Raji (cell line): ENCODE measurements around the gene DGKH.

Source experiments
- POLR2A ChIP-seq: IDR thresholded peaks from 2 replicates; pipeline ENCODE4 v1.6.1; 2011; ENCODE audit warnings: low read depth, low read length, control low read depth; ENCODE audit not compliant: insufficient read depth

Gene DGKH

GRCh38 chr13:42190529-42190928, 142.1 kb downstream of the DGKH start:
- TF ChIP-seq POLR2A, result no peak

- no peak for TF ChIP-seq POLR2A
Measured at GRCh38 chr13:42211704-42212464, 163.4 kb downstream of the DGKH start.

- TF ChIP-seq POLR2A, result no peak
Measured at GRCh38 chr13:42214446-42214845, 166.0 kb downstream of the DGKH start.

GRCh38 chr13:42215578-42216421, 167.4 kb downstream of the DGKH start:
- TF ChIP-seq POLR2A, result no peak

GRCh38 chr13:42216422-42216735, 167.9 kb downstream of the DGKH start:
- no peak for TF ChIP-seq POLR2A

- no peak for TF ChIP-seq POLR2A
Measured at GRCh38 chr13:42218576-42218975, 170.1 kb downstream of the DGKH start.

GRCh38 chr13:42219051-42219450, 170.6 kb downstream of the DGKH start:
- TF ChIP-seq POLR2A, result no peak

- no peak for TF ChIP-seq POLR2A
Measured at GRCh38 chr13:42219876-42220275, 171.4 kb downstream of the DGKH start.

- TF ChIP-seq POLR2A, result no peak
Measured at GRCh38 chr13:42221121-42221765, 172.8 kb downstream of the DGKH start.

- no peak for TF ChIP-seq POLR2A
Measured at GRCh38 chr13:42223681-42224080, 175.2 kb downstream of the DGKH start.

GRCh38 chr13:42225051-42225450, 176.6 kb downstream of the DGKH start:
- no peak for TF ChIP-seq POLR2A

- no peak for TF ChIP-seq POLR2A
Measured at GRCh38 chr13:42228527-42228926, 180.1 kb downstream of the DGKH start.

- no peak for TF ChIP-seq POLR2A
Measured at GRCh38 chr13:42229287-42229686, 180.8 kb downstream of the DGKH start.

- no peak for TF ChIP-seq POLR2A
Measured at GRCh38 chr13:42232671-42233070, 184.2 kb downstream of the DGKH start.

GRCh38 chr13:42233726-42234125, 185.3 kb downstream of the DGKH start:
- no peak for TF ChIP-seq POLR2A

GRCh38 chr13:42239161-42239560, 190.7 kb downstream of the DGKH start:
- TF ChIP-seq POLR2A, result no peak
